GM18873 (cell line): ENCODE measurements around the gene SENP6.

ENCODE experiments used
- ATAC-seq: cut with Tn5 transposase; IDR thresholded peaks from one replicate; pipeline ENCODE4 v1.9.1; 2021; ENCODE audit warnings: mild to moderate bottlenecking, moderate library complexity, moderate number of reproducible peaks; ENCODE audit not compliant: unreplicated experiment, low FRiP score

Gene SENP6

GRCh38 chr6:75746221-75746620 lies 144.5 kb downstream of the SENP6 start:
- ATAC-seq: no peak

DNA sequence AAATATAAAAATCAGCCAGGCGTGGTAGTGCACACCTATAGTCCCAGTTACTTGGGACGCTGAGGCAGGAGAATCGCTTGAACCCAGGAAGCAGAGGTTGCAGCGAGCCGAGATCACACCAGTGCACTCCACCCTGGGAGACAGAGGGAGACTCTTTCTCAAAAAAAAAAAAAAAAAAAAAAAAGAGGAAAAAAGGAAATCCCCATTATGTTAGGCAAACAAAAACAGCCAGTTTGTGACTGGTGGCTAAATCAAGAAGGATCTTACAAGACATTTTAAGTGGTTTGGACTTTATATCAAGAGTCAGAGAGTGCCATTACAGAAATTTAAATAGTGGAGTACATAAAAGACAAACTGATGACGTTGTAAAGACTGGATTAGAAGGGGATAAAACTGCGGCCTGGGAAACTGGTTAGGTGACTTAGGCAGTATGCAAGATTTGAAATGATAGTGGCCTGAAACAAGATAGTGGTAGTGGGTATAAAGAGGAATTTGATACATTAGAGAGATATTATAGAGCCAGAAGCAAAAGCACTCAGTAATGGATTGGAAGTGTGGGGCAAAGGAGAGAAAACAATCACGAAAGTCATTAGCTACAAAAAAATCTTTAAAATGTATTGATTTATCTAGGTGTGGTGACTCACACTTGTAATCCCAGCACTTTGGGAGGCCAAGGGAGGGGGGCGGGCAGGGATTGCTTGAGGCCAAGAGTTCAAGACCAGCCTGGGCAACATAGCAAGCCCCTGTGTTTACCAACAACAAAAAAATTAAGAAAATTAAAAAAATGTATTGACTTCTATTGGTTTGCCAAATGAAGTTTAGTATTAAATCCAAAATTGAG lies 145.7 kb downstream of the SENP6 start:
- ATAC-seq: no peak

DNA sequence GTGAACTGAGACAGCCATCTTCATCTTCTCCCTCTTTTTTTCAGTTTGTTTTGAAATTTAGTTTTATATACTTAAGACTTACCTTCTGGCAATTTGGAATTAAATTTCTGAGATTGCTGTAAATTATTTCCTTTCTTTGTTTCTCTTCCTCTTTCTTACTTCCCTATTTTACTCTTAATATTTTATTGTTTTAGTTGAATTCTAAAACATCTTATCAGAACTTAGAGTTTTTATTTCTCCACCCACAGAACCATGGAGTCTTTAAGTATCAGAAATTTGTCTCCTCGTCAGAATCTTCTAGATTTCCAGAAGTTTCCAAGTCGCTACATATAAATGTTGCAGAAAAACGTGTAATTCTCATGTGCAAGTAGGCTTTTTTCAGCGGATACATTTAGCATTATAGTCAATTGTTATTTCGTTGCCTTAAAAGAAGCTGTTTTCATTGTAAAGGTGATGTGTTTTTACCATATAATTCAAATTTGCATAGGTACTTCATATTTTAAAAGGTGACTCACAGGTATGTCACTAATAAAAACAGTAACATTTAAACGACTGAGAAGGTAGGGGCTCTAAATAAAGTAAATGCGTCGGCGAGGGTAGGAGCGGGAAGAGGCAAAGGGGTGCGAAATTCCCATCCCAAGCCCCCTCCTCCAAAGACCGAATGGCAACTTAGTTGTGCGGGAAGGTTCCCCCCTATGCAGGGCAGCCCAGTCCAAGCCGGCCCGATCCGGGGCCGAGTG lies 146.5 kb downstream of the SENP6 start:
- ATAC-seq: no peak

GRCh38 chr6:75748743-75749538 lies 147.3 kb downstream of the SENP6 start, which contains the start of gene MYO6:
Gene MYO6 (plus strand): TSS chr6:75749239. CDS start chr6:75817548, 68,309 bp downstream.
- ATAC-seq: peak; percentile 63

DNA sequence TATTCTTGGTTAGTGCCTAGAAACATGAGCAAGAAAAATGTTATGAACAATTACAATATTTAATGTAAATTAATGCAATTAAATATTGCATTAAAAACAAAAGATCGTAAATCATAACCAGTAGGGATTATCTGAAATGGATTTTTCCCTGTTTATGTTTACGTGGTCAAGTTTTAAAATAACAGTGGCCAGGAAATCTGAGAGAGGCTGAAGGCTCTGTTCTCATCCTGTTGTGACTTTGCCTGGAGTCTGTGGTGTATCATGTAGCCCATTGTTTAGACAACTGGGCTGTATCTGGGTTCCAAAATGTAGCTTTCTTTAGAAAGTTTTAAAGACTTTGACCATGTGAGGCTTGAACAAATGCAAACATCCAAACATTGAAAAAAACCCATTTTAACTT lies 149.8 kb downstream of the SENP6 start:
- no peak for ATAC-seq

- no peak for ATAC-seq
These were observed 150.7 kb downstream of the SENP6 start for GRCh38 chr6:75752365-75752764.

DNA sequence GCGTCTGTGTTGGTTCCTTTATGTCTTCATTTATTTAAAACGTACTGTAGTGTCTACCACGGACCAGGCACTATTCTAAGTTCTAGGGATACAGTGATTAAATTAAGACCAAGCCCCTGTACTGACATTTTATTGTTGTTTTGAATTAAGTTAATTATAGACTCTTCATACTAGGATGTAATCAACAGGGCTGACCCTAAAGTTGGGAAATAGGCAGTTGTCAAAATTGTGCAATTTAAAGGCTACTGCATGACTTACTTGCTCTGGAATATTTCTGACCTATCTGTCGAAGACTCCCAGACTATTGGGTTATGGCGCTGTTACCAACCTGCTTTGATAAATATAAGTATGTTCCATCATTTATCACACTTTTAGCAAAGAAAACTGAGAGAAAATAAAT lies 154.0 kb downstream of the SENP6 start:
- no peak for ATAC-seq

GRCh38 chr6:75757295-75757694 lies 155.6 kb downstream of the SENP6 start:
- no peak for ATAC-seq

- no peak for ATAC-seq
These were observed 156.4 kb downstream of the SENP6 start for GRCh38 chr6:75758061-75758460.

GRCh38 chr6:75759207-75759606 lies 157.5 kb downstream of the SENP6 start:
- no peak for ATAC-seq

- ATAC-seq: no peak
These were observed 158.6 kb downstream of the SENP6 start for GRCh38 chr6:75760320-75760719.

- no peak for ATAC-seq
These were observed 159.8 kb downstream of the SENP6 start for GRCh38 chr6:75761489-75761888.

- ATAC-seq: no peak
These were observed 160.4 kb downstream of the SENP6 start for GRCh38 chr6:75762063-75762462.

DNA sequence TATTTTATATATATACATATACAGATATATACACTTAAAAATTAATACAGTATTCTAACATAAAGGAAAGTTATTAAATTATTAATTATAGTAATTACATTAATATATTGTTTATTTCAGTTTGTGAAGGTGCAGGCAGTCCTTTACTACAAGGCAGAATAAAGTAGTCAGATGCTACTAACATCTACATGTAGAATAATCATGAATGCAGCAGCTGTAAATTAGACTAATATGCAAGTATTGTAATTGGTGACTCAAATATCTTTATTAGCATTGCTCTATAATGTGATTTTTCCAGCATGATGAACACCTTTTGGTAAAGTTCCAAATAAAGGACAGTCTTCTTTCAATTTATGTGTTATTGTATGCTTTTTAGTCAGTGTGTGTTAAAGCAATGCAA lies 164.7 kb downstream of the SENP6 start:
- ATAC-seq: no peak
